ENCODE data around the gene SH3PXD2B. TPM values are rescaled to one million over a fixed set of nuclear protein-coding genes. Genes with fewer than 3 reads are reported as not detected.
"Not testable (repeated sequence)": the region's sequence is repeated elsewhere in the genome, so short reads cannot be mapped to it uniquely, and the experiment has no call there.

SH3PXD2B gene
- total and polyA plus RNA-seq, 2 of the 13 experiments (the other 11 are each of a cell fraction or from before 2014, with no cell fraction given), result 3.4 to 4.6 TPM

DNA sequence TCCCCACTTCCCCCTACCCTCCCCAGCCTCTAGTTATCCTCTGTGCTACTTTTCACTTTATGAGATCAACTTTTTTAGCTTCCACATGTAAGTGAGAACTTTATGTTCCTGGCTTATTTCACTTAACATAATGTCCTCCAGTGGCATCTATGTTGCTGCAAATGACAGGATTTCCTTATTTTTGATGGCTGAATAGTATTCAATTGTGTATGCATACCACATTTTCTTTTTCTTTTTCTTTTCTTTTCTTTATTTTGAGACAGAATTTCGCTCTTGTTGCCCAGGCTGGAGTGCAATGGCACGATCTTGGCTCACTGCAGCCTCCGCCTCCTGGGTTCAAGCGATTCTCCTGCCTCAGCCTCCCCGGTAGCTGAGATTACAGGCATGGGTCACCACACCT lies 44.8 kb downstream of the SH3PXD2B start:
- CTCF ChIA-PET (ENCODE audit: low intra/inter-chr PET ratio, low total read pairs); H3K9me3 ChIP-seq (ENCODE audit: low read length); ATAC-seq; intact Hi-C loops (cut with micrococcal nuclease; ENCODE audit: unreplicated experiment); in situ Hi-C loops (cut with HindIII; ENCODE audit: extremely low pct_ligation_motif_present, low pct_unique_long_range_greater_than_20kb); H3K36me3 ChIP-seq (replicated peaks in 1 of 2; ENCODE audit: control insufficient read depth in 1 of 2, insufficient read depth in 2 of 2, low read length in 2 of 2); POLR2A ChIA-PET; H2AFZ ChIP-seq (ENCODE audit: low read length); DNase-seq (ENCODE audit: low spot score); H3K27me3 ChIP-seq (ENCODE audit: control insufficient read depth in 1 of 2, insufficient read depth in 2 of 2, low read length in 2 of 2); H3K79me2 ChIP-seq (ENCODE audit: insufficient read depth, low read length); H3K4me2 ChIP-seq (ENCODE audit: low read depth, low read length); BruUV-seq (replicated peaks); H3K4me3 ChIP-seq (replicated peaks in 1 of 3; ENCODE audit: insufficient read depth in 1 of 3, low read depth in 2 of 3, low read length in 3 of 3); H3K27ac ChIP-seq (ENCODE audit: extremely low read length, insufficient read depth, low read length); FAIRE-seq; H3K9ac ChIP-seq (ENCODE audit: insufficient read depth, low read depth, low read length); H4K20me1 ChIP-seq (ENCODE audit: insufficient read depth, low read length): not testable (repeated sequence)
- H3K4me1 ChIP-seq (ENCODE audit: insufficient read depth, low read length), result peaks cover 22% of the 10 kb centered on the region
- 95% methylated on average over 5 of the region's 5 CpGs for WGBS (ENCODE audit: low lambda C conversion rate)

GRCh38 chr5:172407822-172408221 lies 46.5 kb downstream of the SH3PXD2B start:
- ATAC-seq (no peak), DNase-seq (ENCODE audit: low spot score) (no peak)

More at GRCh38 chr5:172407822-172408221, 46.5 kb downstream of the SH3PXD2B start:
- no peak overlapping the region for H3K27ac ChIP-seq (ENCODE audit: extremely low read length, insufficient read depth, low read length)
- H3K79me2 ChIP-seq (ENCODE audit: insufficient read depth, low read length), result no peaks in the 10 kb centered on the region
- H4K20me1 ChIP-seq (ENCODE audit: insufficient read depth, low read length), result no peaks in the 10 kb centered on the region
- WGBS (ENCODE audit: low lambda C conversion rate), result 88% methylated on average over 9 of the region's 9 CpGs
- no peaks in the 10 kb centered on the region for H3K27me3 ChIP-seq (ENCODE audit: control insufficient read depth in 1 of 2, insufficient read depth in 2 of 2, low read length in 2 of 2)
- intact Hi-C loops (cut with micrococcal nuclease; ENCODE audit: unreplicated experiment) (no loop called here), in situ Hi-C loops (cut with HindIII; ENCODE audit: extremely low pct_ligation_motif_present, low pct_unique_long_range_greater_than_20kb) (no loop called here)
- TF ChIP-seq THAP7 (CRISPR knock-in tag; IDR thresholded peaks at IDR 0.05) (no peak), TBP (CRISPR knock-in tag; IDR thresholded peaks at IDR 0.05) (no peak), KLF6 (CRISPR knock-in tag; IDR thresholded peaks at IDR 0.05) (no peak), ZNF562 (CRISPR knock-in tag; IDR thresholded peaks at IDR 0.05; ENCODE audit: borderline replicate concordance) (no peak), SALL2 (CRISPR knock-in tag; IDR thresholded peaks at IDR 0.05) (no peak), NPAS2 (CRISPR knock-in tag; IDR thresholded peaks at IDR 0.05; ENCODE audit: borderline replicate concordance) (no peak), PAX8 (CRISPR knock-in tag; IDR thresholded peaks at IDR 0.05; ENCODE audit: borderline replicate concordance) (no peak)
- H3K4me3 ChIP-seq (replicated peaks in 1 of 3; ENCODE audit: insufficient read depth in 1 of 3, low read depth in 2 of 3, low read length in 3 of 3), result no peak overlapping the region
- POLR2A ChIA-PET, result no interaction called here
- H3K4me2 ChIP-seq (ENCODE audit: low read depth, low read length), result no peak overlapping the region
- no peak overlapping the region for H3K9ac ChIP-seq (ENCODE audit: insufficient read depth, low read depth, low read length)
- H3K4me1 ChIP-seq (ENCODE audit: insufficient read depth, low read length), result peaks cover 8% of the 10 kb centered on the region; the same call in 1 of the 2 replicates
- BruUV-seq (replicated peaks), result no TSS peak
- FAIRE-seq, result no peak
- H2AFZ ChIP-seq (ENCODE audit: low read length), result no peak overlapping the region
- peaks cover 0 to 4% of the 10 kb centered on the region in 2 experiments; a peak in 2 of 5 replicates for H3K36me3 ChIP-seq (replicated peaks in 1 of 2; ENCODE audit: control insufficient read depth in 1 of 2, insufficient read depth in 2 of 2, low read length in 2 of 2)
- CTCF ChIA-PET (ENCODE audit: low intra/inter-chr PET ratio, low total read pairs), result no interaction called here
- H3K9me3 ChIP-seq (ENCODE audit: low read length), result no peaks in the 10 kb centered on the region
